ENCODE results near the gene EEFSEC.

EEFSEC gene

GRCh38 chr3:128263946-128264345 is 110.7 kb downstream of the EEFSEC start:
- DNase-seq, result no peak
- intact Hi-C loops (cut with DNase I), result no loop called here

GRCh38 chr3:128266453-128266852 is 113.2 kb downstream of the EEFSEC start:
- intact Hi-C loops (cut with DNase I), result no loop called here
- DNase-seq, result no peak

- DNase-seq, result no peak
- intact Hi-C loops (cut with DNase I), result no loop called here
Observed at GRCh38 chr3:128267541-128267940, 114.3 kb downstream of the EEFSEC start.

- intact Hi-C loops (cut with DNase I), result no loop called here
- no peak for DNase-seq
Observed at GRCh38 chr3:128269006-128269775, 115.9 kb downstream of the EEFSEC start.

- intact Hi-C loops (cut with DNase I), result no loop called here
- no peak for DNase-seq
Observed at GRCh38 chr3:128269796-128270195, 116.5 kb downstream of the EEFSEC start.

- intact Hi-C loops (cut with DNase I), result no loop called here
- no peak for DNase-seq
Observed at GRCh38 chr3:128270559-128271492, 117.5 kb downstream of the EEFSEC start.

GRCh38 chr3:128271536-128272332 is 118.5 kb downstream of the EEFSEC start:
- no peak for DNase-seq
- intact Hi-C loops (cut with DNase I), result no loop called here

GRCh38 chr3:128273109-128273840 is 120.0 kb downstream of the EEFSEC start:
- no peak for DNase-seq
- intact Hi-C loops (cut with DNase I), result no loop called here

- intact Hi-C loops (cut with DNase I), result no loop called here
- DNase-seq, result no peak
Observed at GRCh38 chr3:128273841-128274573, 120.7 kb downstream of the EEFSEC start.

GRCh38 chr3:128274837-128275236 is 121.6 kb downstream of the EEFSEC start:
- DNase-seq, result no peak
- intact Hi-C loops (cut with DNase I), result no loop called here

- DNase-seq, result no peak
- intact Hi-C loops (cut with DNase I), result no loop called here
Observed at GRCh38 chr3:128275316-128276145, 122.2 kb downstream of the EEFSEC start.

- DNase-seq, result no peak
- intact Hi-C loops (cut with DNase I), result no loop called here
Observed at GRCh38 chr3:128276146-128276435, 122.8 kb downstream of the EEFSEC start.

GRCh38 chr3:128276577-128277183 is 123.4 kb downstream of the EEFSEC start:
- intact Hi-C loops (cut with DNase I), result no loop called here
- DNase-seq, result no peak

GRCh38 chr3:128277378-128278069 is 124.2 kb downstream of the EEFSEC start:
- intact Hi-C loops (cut with DNase I), result no loop called here
- DNase-seq, result no peak

- intact Hi-C loops (cut with DNase I), result no loop called here
- DNase-seq, result no peak
Observed at GRCh38 chr3:128278130-128278529, 124.8 kb downstream of the EEFSEC start.

- intact Hi-C loops (cut with DNase I), result no loop called here
- peak in 6 of 10 donors; percentile 27 to 89 (median 54) for DNase-seq
Observed at GRCh38 chr3:128278761-128279600, 125.7 kb downstream of the EEFSEC start.

- no peak for DNase-seq
- intact Hi-C loops (cut with DNase I), result no loop called here
Observed at GRCh38 chr3:128279601-128279880, 126.3 kb downstream of the EEFSEC start.

All from posterior cingulate gyrus (tissue), 11 donors.